PC-9 (cell line): ENCODE data around the gene SMIM5.

ENCODE experiments used
- CTCF ChIP-seq: fragments of 200-600 bp; sonication (generic); conservative IDR thresholded peaks from 2 replicates; pipeline ENCODE4 v1.6.1; 2017; ENCODE audit warnings: mixed run types, antibody characterized with exemption, mild to moderate bottlenecking, moderate library complexity
- EZH2 ChIP-seq: fragments of 200-600 bp; sonication (generic); IDR thresholded peaks from 2 replicates; pipeline ENCODE4 v1.8.0; 2017; ENCODE audit warnings: antibody characterized with exemption, low read depth

- no peak for TF ChIP-seq CTCF
- no peak for TF ChIP-seq EZH2
Observed at GRCh38 chr17:75615301-75615700, 17.9 kb upstream of the SMIM5 start.
